GDM1 (cell line): ENCODE data around the gene WWC2.
"Not testable (repeated sequence)": the region's sequence is repeated elsewhere in the genome, so short reads cannot be mapped to it uniquely, and the experiment has no call there.

Experiments
- DNase-seq: peaks from one replicate; lab custom pipeline; 2025; lab: John Stamatoyannopoulos, UW

WWC2 gene

DNA sequence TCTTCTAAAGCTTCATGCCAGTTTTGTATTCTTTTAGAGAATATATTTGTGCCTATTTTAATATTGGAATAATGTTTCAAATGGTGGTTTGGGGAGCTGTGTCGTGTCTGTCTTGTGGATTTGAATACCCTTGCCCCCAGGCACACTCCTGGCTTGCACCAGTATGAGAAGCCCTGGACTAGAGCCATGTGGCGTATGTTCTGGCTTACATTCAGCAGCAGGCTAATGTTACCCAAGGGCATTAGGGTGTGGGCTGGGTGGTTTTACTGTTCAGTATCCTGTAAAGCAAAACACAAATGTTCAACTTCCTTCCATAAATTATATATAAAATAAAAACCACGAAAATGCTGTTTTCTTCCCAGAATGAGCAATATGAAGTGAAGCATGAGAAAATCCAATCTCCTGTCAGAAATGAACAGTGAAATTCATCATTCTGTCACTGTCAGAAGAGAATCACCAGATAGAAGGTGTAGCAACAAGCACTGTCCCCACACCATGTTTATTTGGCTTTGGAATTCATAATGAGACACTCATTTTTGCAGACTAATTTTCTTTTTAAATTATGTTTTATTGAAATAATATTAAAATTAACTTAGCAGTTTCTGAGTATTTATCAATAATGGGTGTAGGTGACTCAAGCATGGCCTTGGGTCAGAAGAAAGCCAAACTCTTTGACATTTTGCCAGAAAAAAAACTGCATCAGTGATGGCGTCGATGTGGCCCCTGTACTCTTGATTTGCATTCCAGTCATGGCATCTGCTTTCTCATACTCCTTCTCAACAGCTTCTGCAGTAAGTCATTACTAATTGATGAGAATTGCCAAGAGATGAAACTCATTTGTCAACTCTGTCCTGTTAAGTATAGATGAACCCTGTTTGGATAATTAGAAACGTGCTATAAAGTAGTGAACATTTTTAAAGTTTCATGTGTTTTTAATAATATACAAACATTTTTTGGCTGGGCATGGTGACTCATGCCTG is 43.8 kb downstream of the WWC2 start:
- DNase-seq, result peak; percentile 38

DNA sequence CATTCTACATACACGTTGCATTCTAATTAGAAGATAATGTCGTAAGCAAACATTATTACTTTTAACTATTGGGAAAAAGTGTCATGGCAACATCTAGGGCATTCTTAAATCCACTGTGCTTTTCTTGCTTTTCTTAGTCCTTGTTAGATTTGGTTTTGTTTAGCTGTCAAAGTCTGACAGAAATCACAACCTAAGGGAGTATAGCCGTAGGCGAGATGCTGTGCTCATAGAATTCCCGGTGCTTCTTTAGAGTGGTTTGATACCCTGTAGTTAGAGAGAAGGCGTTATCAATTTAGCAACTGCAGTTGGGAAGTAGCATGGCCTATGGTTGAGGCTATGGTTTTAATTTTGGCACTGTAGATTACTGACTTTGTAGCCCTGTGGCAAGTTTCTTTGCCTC is 45.7 kb downstream of the WWC2 start:
- no peak for DNase-seq

DNA sequence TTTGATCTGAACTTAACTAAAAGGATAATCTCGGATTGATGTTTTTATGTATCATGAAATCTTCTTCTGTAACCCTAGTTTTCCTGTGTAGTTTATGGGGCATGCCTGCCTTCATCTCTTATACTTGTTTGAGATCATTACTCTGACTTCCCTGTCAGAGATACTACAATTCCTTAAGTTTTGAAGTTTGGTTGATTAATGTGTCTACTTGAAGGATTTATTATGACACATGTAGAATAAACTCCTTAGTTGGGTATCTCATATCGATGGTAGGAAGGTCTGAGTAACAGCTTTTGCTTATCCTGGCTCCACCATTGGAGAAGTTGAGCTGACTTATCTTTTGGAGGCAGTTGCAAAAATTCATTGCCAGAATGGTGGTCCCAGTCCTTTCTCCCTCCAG is 46.7 kb downstream of the WWC2 start:
- no peak for DNase-seq

DNA sequence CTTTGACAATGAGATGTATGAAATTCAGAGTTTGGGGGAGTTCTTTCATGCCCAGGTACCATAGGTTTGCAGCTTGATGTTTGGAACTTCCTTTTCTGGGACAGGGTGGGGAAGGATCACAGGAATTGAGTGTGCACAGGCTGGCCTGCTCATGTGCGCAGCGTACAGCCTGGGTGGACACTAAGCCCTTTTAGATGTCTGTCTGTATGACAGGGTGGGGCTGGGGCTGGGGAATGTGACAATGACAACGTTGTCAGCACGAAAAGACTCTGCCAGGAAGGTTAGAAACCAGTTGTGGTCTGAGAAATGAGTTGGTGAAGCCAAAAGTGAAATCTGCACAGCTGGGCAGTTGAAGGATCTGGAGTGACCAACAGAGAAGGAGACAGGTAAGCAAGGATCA is 47.4 kb downstream of the WWC2 start:
- no peak for DNase-seq

DNA sequence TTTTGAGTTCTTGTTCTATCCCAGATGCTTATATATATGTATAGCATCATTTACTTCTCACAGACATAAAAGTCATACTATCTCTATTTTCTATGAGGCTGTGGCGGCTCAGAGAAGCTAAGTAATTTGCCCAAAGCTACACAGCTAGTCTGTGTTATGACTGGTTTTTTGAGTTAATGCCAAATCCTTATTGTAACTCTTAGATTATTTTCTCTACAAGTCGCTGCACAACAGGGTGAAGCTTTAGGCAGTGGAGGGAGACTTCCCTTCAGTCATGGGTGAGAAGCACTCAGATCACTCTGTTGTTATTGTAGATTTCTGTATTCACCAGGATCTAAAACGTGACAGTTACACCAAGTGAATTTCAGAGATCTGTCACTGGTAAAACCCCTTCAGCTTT is 48.1 kb downstream of the WWC2 start:
- no peak for DNase-seq

DNA sequence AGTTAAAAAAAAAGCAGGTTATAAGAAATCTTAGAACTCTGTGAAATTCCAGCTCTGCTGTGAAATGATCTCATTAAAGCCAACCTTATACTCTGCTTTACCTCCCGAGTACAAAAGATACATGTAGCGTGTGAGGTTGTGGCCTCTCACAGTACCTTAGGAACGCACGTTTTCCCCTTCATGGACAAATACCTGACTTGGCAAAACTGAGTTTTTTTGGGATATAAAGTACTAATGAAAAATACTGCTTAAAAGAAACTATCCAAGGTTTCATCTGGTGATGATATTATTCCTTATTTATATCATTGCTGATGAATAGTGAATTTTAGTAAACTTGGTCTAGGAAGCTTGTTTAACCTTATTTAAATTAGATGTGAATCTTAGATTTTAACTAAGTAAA is 48.9 kb downstream of the WWC2 start:
- no peak for DNase-seq

DNA sequence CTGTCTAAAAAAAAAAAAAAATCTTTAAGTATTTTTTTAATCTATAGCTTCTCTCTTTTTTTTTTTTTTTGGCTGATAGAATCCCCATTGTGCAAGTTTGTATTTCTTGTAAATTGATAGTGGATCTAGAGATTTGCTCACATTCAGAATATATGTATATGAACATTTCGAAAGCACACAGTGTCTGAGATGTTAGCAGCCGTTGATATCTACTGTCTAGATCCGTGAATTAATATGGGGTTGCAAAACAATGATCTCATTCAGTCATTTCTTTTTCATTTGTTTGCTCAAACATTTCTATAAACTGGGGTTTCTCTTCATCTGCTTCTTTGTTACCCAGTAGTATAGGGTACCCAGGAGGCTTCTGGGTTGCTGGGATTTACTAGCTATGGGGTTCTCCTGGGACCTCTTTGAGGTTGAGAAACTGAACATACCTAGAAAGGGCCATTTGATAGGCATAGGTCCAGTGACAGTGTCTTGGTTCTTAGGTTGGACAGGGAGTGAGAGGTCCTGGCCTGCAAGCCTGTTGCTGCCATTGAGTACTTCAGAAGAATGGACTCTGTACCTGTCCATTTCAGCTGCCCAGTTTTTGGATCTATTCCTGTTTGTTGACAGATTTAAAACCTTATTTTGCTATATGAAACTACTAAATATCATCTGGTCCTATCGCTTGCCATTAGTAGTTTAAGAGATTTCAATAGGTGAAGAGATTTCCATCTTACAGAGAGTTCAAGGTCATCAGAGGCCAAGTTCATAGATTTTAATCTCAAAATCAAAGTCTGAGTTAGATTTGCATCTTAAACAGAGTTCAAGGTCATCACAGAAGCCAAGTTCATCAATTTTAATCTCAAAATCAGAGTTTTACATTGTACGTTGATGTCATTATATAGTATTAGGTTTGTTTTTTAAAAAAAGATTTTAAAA is 50.8 kb downstream of the WWC2 start:
- DNase-seq, result no peak

DNA sequence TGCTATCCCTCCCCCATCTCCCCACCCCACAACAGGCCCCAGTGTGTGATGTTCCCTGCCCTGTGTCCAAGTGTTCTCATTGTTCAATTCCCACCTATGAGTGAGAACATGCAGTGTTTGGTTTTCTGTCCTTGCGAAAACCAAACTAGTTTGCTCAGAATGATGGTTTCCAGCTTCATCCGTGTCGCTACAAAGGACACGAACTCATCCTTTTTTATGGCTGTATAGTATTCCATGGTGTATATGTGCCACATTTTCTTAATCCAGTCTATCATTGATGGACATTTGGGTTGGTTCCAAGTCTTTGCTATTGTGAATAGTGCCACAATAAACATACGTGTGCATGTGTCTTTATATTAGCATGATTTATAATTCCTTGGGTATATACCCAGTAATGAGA is 51.6 kb downstream of the WWC2 start:
- not testable (repeated sequence) for DNase-seq

DNA sequence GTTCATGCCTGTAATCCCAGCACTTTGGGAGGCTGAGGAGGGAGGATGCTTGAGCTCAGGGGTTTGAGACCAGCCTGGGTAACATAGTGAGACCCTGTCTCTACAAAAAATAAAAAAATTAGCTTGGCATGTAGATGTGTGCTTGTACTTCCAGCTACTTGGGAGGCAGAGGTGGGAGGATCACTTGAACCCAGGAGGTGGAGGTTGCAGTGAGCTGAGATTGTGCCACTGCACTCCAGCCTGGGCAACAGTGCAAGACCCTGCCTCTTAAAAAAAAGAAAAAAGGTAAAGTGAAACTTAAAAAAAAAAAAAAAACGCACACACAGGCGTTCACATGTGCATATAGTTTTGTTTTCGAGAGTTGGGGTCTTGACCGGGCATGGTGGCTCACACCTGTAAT is 53.2 kb downstream of the WWC2 start:
- not testable (repeated sequence) for DNase-seq

DNA sequence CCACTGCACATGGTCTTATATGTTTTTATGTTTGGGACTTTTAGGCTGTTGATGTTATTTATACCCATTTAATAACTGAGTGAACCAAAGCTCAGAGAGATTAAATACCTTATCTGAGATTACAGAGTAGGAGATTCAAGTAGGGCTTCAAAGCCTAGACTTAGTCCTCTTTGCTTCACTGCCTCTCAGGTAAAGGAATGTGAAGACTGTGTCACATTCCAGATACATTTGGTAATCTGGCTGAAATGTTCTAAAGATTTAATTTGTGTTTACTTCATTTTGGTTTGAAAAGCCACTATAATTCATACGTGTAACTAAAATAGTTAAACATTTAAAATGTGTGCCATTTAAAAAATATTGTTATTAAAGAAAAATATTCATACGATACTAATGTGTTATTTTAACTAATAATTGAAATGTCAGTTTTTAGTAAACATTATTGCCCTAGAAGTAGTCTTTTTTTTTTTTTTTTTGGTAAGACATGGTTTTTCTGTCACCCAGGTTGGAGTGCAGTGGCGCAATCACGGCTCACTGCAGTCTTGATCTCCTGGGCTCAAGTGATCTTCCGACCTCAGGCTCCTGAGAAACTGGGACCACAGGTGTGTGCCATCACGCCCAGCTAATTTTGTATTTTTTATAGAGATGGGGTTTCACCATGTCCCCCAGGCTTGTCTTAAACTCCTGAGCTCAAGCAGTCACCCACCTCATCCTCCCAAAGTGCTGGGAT is 54.3 kb downstream of the WWC2 start:
- DNase-seq, result no peak

DNA sequence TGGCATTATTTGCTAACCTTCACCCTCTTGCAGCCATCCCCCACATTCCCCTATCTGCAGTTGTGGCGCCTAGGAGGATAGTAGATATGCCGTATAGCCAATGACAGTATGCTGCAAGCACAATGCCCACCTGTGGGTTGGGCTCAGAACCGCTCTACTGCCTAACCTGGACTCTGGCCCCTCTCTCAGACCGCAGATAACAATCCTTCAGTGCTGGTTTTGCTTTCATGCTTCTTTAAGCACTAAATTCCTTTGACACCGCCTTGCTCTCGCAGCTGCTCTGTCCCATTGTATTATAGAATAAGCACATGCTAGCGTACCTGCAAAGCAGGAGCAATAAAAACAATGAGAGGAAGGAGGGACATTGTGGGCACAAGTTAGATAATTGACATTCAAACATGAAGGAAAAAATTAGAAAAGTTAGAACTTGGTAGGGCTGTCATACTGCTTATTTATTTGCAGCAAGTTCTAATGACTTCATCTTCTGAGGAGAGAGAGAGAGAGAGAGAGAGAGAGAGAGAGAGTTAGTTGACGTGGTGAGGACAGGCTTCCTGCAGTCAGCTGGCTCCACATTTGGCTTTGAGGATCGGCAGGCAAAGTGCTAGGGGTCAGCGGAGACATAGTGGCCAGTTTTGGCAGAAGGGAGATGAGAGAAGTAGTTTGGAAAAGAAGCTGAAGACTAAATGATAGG is 55.8 kb downstream of the WWC2 start:
- DNase-seq, result no peak

DNA sequence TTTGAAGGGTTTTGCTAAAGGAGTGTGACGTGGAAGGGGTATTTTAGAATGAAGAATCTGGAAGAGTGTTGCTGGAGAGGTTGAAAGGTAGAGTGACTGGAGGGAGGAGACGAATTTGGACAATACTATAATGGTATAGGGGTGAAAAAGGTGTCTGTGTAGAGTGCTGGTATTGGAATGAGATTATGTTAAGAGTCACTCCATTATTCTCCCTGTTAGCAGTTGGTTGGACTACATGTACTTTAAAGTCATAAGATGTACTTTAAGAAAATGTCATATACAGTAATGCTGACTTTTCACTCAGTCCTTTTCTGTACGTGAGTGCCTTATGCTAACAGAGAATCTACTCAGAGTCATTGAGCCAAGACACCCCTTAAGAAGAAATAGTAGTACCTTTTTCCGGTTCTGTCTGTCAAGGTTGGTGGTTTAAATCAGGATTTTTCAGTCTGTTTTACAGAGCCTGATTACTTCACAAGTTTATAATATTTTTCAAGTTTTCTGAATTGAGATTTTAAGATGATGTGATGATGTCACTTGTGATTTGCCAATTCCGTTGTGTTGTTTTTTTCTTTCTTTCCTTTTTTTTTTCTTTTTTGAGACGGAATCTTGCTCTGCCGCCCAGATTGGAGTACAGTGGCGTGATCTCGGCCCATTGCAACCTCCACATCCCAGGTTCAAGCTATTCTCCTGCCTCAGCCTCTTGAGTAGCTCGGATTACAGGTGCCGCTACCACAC is 56.6 kb downstream of the WWC2 start:
- no peak for DNase-seq

DNA sequence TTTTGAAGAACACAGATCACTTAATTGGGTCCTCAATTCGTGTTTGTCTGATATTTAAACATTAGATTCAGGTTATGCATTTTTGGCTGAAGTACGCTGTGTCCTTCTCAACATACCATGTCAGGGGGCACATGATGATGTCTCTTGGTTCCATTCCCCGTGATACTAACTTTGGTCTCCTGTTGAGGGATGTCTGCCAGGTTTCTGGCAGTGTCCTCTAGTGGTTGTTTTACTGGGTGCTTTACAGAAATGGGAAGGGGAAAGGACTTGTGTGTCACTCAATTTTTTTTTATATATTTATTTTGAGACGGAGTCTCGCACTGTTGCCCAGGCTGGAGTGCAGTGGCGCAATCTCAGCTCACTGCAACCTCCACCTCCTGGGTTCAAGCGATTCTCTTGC is 58.2 kb downstream of the WWC2 start:
- DNase-seq, result no peak

DNA sequence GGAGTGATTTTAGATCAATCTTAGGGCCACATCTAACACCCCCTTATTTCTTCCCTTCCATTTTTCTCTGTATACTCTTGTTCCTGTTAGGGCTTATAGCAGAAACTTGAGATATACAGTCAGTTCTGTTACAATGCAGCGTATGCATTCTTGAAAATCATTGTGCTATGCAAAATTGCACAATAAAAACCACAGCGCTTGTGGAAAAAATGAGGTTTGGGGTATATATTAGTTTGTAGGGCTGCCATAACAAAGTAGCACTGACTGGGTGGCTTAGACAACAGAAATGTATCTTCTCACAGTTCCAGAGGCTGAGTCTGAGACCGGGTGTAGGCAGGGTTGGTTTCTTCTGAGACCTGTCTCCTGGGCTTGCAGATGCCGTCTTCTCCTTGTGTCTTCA is 59.0 kb downstream of the WWC2 start:
- no peak for DNase-seq

DNA sequence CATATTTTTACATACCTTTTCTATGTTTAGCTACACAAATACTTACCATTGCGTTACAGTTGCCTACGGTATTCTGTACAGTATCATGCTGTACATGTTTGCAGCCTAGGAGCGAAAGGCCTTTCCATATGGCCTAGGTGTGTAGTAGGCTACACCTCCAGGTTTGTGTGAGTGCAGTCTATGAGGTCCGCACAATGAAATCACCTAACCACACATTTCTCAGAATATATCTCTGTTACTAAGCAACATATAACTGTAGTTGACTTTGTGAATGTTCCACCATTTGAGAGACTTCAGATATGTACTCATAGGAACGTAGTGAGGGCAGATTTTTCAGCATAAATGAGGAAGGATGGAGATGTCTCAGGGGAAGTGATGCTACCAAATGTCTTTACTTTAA is 62.6 kb downstream of the WWC2 start:
- DNase-seq, result no peak

DNA sequence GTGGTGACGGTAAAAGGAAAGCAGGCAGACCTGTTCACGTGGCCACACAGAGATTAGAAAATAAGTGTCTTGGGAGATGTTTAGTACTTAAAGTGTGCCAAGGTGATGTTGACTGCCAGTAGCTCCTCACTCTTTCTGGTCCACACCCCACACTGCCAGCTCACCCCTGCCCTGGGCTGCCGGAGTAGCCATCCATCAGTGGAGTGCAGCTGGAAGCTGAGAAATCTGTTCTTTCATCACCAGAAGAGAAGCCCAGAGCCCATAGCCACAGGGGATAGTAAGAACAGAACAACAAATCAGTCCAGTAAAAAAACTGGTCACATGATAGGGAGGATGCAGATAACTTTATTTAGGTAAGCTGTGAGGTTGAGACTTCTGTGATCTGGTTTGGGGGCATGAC is 64.1 kb downstream of the WWC2 start:
- DNase-seq, result no peak

DNA sequence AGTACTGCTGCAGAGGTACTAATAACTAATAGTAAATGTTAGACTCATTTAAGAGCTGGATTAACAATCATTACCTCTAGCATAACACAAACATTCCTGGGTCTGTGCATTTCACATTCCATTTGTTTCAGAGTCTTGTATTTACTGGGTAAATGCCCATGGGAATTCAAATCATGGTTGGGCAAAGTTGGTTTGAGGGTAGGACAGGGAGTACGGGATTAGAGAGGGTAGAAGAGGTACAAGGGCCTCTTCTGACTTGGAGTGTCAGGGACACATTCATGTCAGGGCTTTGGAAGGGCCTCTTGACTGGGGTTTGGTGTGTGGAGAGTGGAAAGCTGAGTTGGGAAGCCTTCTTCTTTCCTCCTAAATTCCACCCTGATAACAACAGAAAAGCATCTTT is 65.9 kb downstream of the WWC2 start:
- DNase-seq, result no peak

DNA sequence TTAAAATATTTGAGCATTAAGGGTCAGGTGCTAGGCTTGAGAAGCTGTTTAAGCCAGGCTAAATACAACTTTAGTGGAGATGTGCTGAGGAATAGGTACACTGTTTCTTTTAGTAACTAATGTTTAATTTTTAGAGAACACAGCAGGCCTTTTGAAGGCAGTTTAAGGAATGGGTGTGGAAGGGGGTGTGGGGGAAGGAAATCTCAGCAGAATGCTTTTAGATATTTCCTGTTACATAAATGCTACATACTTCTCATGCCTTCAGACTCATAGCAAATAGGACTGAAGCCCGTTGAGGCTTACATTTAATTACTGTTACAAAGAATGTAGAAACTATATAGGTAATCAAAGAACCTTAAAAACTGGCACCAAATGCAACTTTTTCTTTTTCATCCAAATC is 66.3 kb downstream of the WWC2 start:
- no peak for DNase-seq

DNA sequence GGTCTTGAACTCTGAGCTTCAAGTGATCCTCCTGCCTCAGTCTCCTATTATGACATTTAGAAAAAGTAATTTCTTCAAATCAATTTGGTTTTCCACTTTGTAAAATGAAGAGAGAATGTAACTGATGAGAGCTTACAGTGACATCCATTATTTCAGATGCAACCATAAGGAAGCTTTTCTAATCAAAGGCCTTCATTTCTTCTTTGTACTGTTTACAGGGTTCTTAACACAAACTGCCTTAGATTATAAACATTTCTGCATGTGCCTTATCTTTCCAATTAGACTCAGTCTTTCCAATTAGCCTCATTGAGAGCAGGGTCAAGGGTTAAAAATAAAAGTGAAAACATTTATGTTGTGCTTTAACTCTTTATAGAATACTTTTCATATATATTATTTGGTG is 71.8 kb downstream of the WWC2 start:
- no peak for DNase-seq

DNA sequence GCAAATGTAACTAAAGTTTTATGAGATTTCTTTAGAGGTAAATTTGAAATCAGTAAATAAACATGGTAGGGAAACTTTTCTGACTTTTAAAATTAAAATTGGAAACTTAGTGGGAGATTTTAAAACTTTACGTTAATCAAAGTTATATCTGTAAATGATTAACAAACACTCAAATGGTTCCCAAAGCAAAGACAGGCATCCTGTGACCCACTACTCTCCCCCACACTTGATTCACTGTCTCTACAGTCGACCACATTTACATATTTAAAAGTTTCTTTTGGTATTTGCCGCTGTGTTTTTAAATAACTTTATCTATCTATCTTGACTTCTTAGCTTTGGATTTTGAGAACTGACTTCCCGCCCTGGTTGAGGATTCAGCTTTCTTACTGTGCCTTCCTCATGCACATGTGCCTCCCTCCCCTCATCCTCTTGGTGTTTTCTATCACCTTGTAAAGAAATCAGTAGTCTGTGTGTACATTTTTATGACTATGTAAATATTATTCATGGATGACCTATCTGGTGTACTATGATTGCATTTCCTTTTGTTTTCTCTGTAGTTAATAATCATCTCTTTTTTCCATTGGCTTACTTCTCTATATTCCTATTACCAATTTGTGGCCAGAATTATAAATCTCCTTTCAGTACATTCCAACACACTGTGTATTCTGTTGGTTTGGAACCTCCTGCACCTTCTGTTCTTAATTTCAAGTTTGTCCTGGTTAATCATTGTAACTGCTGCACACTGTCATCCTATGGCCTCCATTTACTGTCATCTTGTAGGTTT is 72.6 kb downstream of the WWC2 start:
- no peak for DNase-seq
